Neuronal stem cell (in vitro differentiated cells): Measurements from ENCODE around the gene ANXA3.

Source experiments
- DNase-seq: peaks from one replicate; pipeline ENCODE4 v3.0.0-alpha.2; 2013; ENCODE audit warnings: low spot score
- H2AFZ ChIP-seq: one replicate; pipeline ENCODE4 v1.6.1; 2013; ENCODE audit warnings: mild to moderate bottlenecking, low read length, inconsistent platforms
- H2AK5ac ChIP-seq: 2 replicates; pipeline ENCODE4 v1.6.1; 2013; ENCODE audit warnings: low read depth, mild to moderate bottlenecking, inconsistent platforms, low read length, moderate library complexity, mixed read lengths
- H2BK120ac ChIP-seq: 2 replicates; pipeline ENCODE4 v1.6.1; 2013; ENCODE audit warnings: low read depth, mild to moderate bottlenecking, inconsistent platforms, low read length, moderate library complexity, mixed read lengths
- H2BK12ac ChIP-seq: one replicate; pipeline ENCODE4 v1.6.1; 2013; ENCODE audit warnings: low read length, inconsistent platforms
- H2BK15ac ChIP-seq: 2 replicates; pipeline ENCODE4 v1.6.1; 2013; ENCODE audit warnings: mild to moderate bottlenecking, low read length, inconsistent platforms, mixed read lengths
- H2BK5ac ChIP-seq: one replicate; pipeline ENCODE4 v1.6.1; 2013; ENCODE audit warnings: inconsistent platforms, mild to moderate bottlenecking, low read length, moderate library complexity
- H3K14ac ChIP-seq: one replicate; pipeline ENCODE4 v1.6.1; 2013; ENCODE audit warnings: low read length, inconsistent platforms
- H3K18ac ChIP-seq: 2 replicates; pipeline ENCODE4 v1.6.1; 2013; ENCODE audit warnings: low read length, inconsistent platforms
- H3K23ac ChIP-seq: 2 replicates; pipeline ENCODE4 v1.6.1; 2013; ENCODE audit warnings: low read depth, mild to moderate bottlenecking, mixed read lengths, low read length, inconsistent platforms; ENCODE audit not compliant: poor library complexity
- H3K27ac ChIP-seq: replicated peaks from 3 replicates; pipeline ENCODE4 v1.5.1; 2013; ENCODE audit warnings: low read length, inconsistent platforms
- H3K27me3 ChIP-seq, 3 experiments: 2 replicates each; pipeline ENCODE4 v1.6.1; 2013; ENCODE audit warnings: low read length in 3 of 3, mild to moderate bottlenecking in 2 of 3, inconsistent platforms in 1 of 3, low read depth in 1 of 3, mixed read lengths in 1 of 3, moderate library complexity in 1 of 3; ENCODE audit not compliant: control insufficient read depth in 3 of 3, insufficient read depth in 3 of 3
- H3K36me3 ChIP-seq, 2 donors: replicated peaks in 1 of 2; 2 replicates each; pipeline ENCODE4 v1.6.1; 2013; ENCODE audit warnings: low read length in 2 of 2; ENCODE audit not compliant: control insufficient read depth in 2 of 2, insufficient read depth in 2 of 2
- H3K4ac ChIP-seq: 2 replicates; pipeline ENCODE4 v1.6.1; 2013; ENCODE audit warnings: inconsistent platforms, mild to moderate bottlenecking, low read length, moderate library complexity
- H3K4me1 ChIP-seq, 2 donors: 1 replicate in 1 of 2; 2 replicates in 1 of 2; pipeline ENCODE4 v1.6.1; 2013; ENCODE audit warnings: low read length in 2 of 2, low read depth in 1 of 2; ENCODE audit not compliant: control insufficient read depth in 2 of 2, insufficient read depth in 1 of 2
- H3K4me2 ChIP-seq: one replicate; pipeline ENCODE4 v1.6.1; 2013; ENCODE audit warnings: mild to moderate bottlenecking, low read length, inconsistent platforms; ENCODE audit not compliant: insufficient read depth, poor library complexity, severe bottlenecking
- H3K4me3 ChIP-seq, 2 donors: 2 replicates each; pipeline ENCODE4 v1.5.1; 2013; ENCODE audit warnings: low read length in 2 of 2, mild to moderate bottlenecking in 2 of 2, inconsistent platforms in 1 of 2, moderate library complexity in 1 of 2
- H3K79me1 ChIP-seq: one replicate; pipeline ENCODE4 v1.6.1; 2013; ENCODE audit warnings: low read depth, mild to moderate bottlenecking, inconsistent platforms, low read length, moderate library complexity
- H3K9ac ChIP-seq: one replicate; pipeline ENCODE4 v1.6.1; 2013; ENCODE audit warnings: mild to moderate bottlenecking, low read depth, low read length, inconsistent platforms; ENCODE audit not compliant: poor library complexity
- H3K9me3 ChIP-seq, 2 donors: replicated peaks in 1 of 2; 2 replicates each; pipeline versions ENCODE3 to v1.6.1; 2013; ENCODE audit warnings: low read length in 2 of 2, mild to moderate bottlenecking in 2 of 2, inconsistent platforms in 1 of 2, low read depth in 1 of 2, mixed read lengths in 1 of 2, moderate library complexity in 1 of 2; ENCODE audit not compliant: control insufficient read depth in 2 of 2, insufficient read depth in 1 of 2
- H4K8ac ChIP-seq: one replicate; pipeline ENCODE4 v1.6.1; 2013; ENCODE audit warnings: low read depth, mild to moderate bottlenecking, inconsistent platforms, low read length, moderate library complexity
- H4K91ac ChIP-seq: one replicate; pipeline ENCODE4 v1.6.1; 2013; ENCODE audit warnings: low read length, low read depth, mild to moderate bottlenecking, inconsistent platforms; ENCODE audit not compliant: poor library complexity
- WGBS, 2 donors: extraction: QIAGEN DNeasy Blood & Tissue Kit; methylation state at CpG; one replicate each; pipeline ENCODE4 v1.1.7; 2013; ENCODE audit warnings: missing lambda C conversion rate in 2 of 2, mixed read lengths in 1 of 2; ENCODE audit not compliant: insufficient read length in 2 of 2, insufficient replicate concordance in 1 of 2; ENCODE audit errors: extremely low coverage in 2 of 2; 5-methylcytosine and 5-hydroxymethylcytosine counted together

ANXA3 gene

DNA sequence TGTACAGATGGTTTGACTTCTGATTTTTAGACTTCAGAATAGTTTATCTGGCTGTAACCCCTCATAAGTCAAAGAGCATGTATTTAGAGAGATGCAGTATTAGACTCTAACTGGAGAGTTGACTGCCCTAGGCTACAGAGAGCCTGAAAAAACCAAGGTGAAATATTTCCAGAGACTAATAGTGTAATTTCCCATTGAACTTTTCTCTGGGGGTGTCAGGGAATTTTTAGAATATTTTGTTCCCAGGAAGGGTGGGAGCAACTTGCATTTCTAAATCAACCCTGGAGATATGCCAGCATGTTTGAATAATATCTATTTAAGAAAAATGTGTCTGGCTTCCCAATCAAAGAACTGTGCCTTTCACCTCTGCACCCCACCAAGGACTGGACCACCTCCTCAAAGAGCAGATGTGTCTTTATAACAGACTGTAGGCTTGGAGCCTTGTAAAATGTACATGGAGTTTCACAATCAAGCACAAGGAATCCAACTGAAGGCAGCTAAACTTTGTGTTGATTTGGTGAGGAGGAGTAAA, 2.0 kb downstream of the ANXA3 start:
- Histone ChIP-seq H4K8ac (no peak overlapping the region), H2BK5ac (no peak overlapping the region), H2BK12ac (no peak overlapping the region), H3K23ac (no peak overlapping the region), H3K14ac (no peak overlapping the region), H2BK15ac (no peak overlapping the region), H3K36me3 (no peaks in the 10 kb centered on the region), H3K9me3 (no peaks in the 10 kb centered on the region), H3K4ac (no peak overlapping the region), H2BK120ac (no peak overlapping the region), H3K4me2 (no peak overlapping the region), H3K79me1 (no peaks in the 10 kb centered on the region), H2AK5ac (no peak overlapping the region), H3K18ac (no peak overlapping the region), H4K91ac (no peak overlapping the region), H3K27ac (no peak overlapping the region), H2AFZ (no peak overlapping the region), H3K9ac (no peak overlapping the region), H3K4me1 (peaks cover 0 to 6% of the 10 kb centered on the region in 2 donors), H3K27me3 (peaks cover 0 to 42% (median 4%) of the 10 kb centered on the region in 3 experiments), H3K4me3 (no peak overlapping the region)
- no peak for DNase-seq

DNA sequence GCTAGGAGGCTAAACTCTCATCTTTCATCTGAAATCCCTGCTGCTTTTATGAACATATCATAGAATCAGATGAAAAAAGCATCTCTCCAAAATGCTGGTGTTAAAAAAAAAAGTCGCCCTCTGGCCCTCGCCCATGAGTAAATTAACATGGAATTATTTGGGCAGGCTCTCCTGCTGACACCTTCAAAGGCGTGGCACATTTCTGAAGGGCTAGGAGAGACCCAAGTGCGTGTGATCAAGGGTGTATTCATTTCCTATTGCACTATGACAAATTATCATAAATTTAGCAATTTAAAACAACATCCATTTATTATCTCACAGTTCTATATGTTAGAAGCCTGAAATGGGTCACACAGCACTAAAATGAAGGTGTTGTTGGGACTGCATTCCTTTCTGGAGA, 5.1 kb downstream of the ANXA3 start:
- H2BK120ac ChIP-seq = no peak overlapping the region
- H2BK5ac ChIP-seq = no peak overlapping the region
- no peaks in the 10 kb centered on the region for H3K79me1 ChIP-seq
- no peak overlapping the region for H4K91ac ChIP-seq
- no peak overlapping the region for H2BK15ac ChIP-seq
- no peak overlapping the region for H3K23ac ChIP-seq
- no peak overlapping the region for H3K9ac ChIP-seq
- peaks cover 0 to 18% (median 0%) of the 10 kb centered on the region in 3 experiments for H3K27me3 ChIP-seq
- H3K9me3 ChIP-seq = no peaks in the 10 kb centered on the region
- no peak overlapping the region for H3K4me3 ChIP-seq
- no peak overlapping the region for H4K8ac ChIP-seq
- no peak overlapping the region for H3K14ac ChIP-seq
- no peak for DNase-seq
- H3K4ac ChIP-seq = no peak overlapping the region
- no CpG with 5 or more reads among the region's 4 CpGs for WGBS, 2 donors
- H3K4me1 ChIP-seq = peaks cover 2 to 4% of the 10 kb centered on the region in 2 donors
- no peak overlapping the region for H3K18ac ChIP-seq
- H2AFZ ChIP-seq = no peak overlapping the region
- no peak overlapping the region for H2AK5ac ChIP-seq
- no peak overlapping the region for H3K4me2 ChIP-seq
- no peak overlapping the region for H3K27ac ChIP-seq
- H2BK12ac ChIP-seq = no peak overlapping the region
- H3K36me3 ChIP-seq = no peaks in the 10 kb centered on the region

DNA sequence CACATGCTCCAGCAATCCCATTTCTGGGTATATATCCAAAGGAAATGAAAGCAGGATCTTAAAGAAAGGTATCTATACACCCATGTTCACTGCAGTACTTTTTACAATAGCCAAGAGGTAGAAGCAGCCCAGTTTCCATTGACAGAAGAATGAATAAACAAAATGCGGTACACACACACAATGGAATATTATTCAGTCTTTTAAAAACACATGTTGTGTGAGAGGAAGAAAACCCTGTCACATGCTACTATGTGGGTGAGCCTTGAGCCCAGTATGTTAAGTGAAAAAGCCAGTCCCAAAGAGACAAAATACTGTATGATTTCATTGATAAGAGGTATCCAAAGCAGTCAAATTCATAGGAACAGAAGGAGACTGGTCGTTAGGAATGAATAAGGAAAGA, 6.3 kb downstream of the ANXA3 start:
- no peak overlapping the region for H4K8ac ChIP-seq
- H3K79me1 ChIP-seq = no peaks in the 10 kb centered on the region
- H2BK15ac ChIP-seq = no peak overlapping the region
- H3K4ac ChIP-seq = no peak overlapping the region
- 100% methylated on average over 1 of the region's 2 CpGs; no CpG with 5 or more reads in 1 of the 2 donors for WGBS, 2 donors
- H3K4me1 ChIP-seq = peaks cover 0 to 3% of the 10 kb centered on the region in 2 donors
- H4K91ac ChIP-seq = no peak overlapping the region
- H3K9ac ChIP-seq = no peak overlapping the region
- H3K14ac ChIP-seq = no peak overlapping the region
- no peak overlapping the region for H3K4me2 ChIP-seq
- no peak overlapping the region for H2BK12ac ChIP-seq
- no peak overlapping the region for H3K4me3 ChIP-seq
- H2AFZ ChIP-seq = no peak overlapping the region
- no peak overlapping the region for H2BK120ac ChIP-seq
- no peak overlapping the region for H3K23ac ChIP-seq
- H3K27me3 ChIP-seq = peaks cover 0 to 6% (median 0%) of the 10 kb centered on the region in 3 experiments
- H3K9me3 ChIP-seq = no peaks in the 10 kb centered on the region
- DNase-seq = no peak
- no peak overlapping the region for H3K18ac ChIP-seq
- no peak overlapping the region for H2AK5ac ChIP-seq
- H3K36me3 ChIP-seq = no peaks in the 10 kb centered on the region
- no peak overlapping the region for H2BK5ac ChIP-seq
- H3K27ac ChIP-seq = no peak overlapping the region

DNA sequence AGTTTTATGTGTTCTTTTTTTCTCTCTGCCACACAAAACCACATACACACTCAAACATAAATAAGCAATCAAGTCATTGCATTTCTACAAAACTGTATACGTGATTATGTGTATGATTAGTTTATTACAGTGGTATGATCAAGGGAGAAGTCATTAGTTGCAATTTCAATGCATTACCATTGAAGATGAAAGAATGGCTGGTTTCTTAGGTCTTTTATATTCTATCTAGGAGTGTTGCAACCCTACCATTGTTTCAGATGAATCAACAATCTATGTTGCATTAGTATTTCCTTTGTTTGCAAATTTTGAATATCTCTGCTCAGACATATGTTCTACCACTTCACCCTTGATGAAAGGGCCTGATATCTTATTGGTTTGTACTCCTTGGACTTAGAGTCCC, 6.8 kb downstream of the ANXA3 start:
- no peak overlapping the region for H3K4me2 ChIP-seq
- DNase-seq = no peak
- H2BK15ac ChIP-seq = no peak overlapping the region
- no peak overlapping the region for H3K4me3 ChIP-seq
- H3K79me1 ChIP-seq = no peaks in the 10 kb centered on the region
- peaks cover 0 to under 1% (median 0%) of the 10 kb centered on the region in 3 experiments for H3K27me3 ChIP-seq
- no peak overlapping the region for H3K27ac ChIP-seq
- H3K14ac ChIP-seq = no peak overlapping the region
- H3K4ac ChIP-seq = no peak overlapping the region
- no peak overlapping the region for H4K8ac ChIP-seq
- no peaks in the 10 kb centered on the region for H3K9me3 ChIP-seq
- WGBS, 2 donors = no CpG with 5 or more reads among the region's 1 CpG
- no peak overlapping the region for H2BK5ac ChIP-seq
- no peak overlapping the region for H3K23ac ChIP-seq
- no peak overlapping the region for H4K91ac ChIP-seq
- no peaks in the 10 kb centered on the region for H3K36me3 ChIP-seq
- H2BK120ac ChIP-seq = no peak overlapping the region
- H3K4me1 ChIP-seq = peaks cover 0 to 3% of the 10 kb centered on the region in 2 donors
- H3K9ac ChIP-seq = no peak overlapping the region
- no peak overlapping the region for H2AK5ac ChIP-seq
- no peak overlapping the region for H3K18ac ChIP-seq
- H2BK12ac ChIP-seq = no peak overlapping the region
- H2AFZ ChIP-seq = no peak overlapping the region
